Stomach smooth muscle (tissue), 2 donors: ENCODE data around the gene MEIS1.

Source experiments
- H3K27ac ChIP-seq: one replicate; pipeline ENCODE4 v1.7.0; 2013; ENCODE audit warnings: mild to moderate bottlenecking, low read length, inconsistent platforms
- H3K27me3 ChIP-seq, 2 donors: one replicate each; pipeline ENCODE4 v1.7.0; 2013; ENCODE audit warnings: low read length in 2 of 2; ENCODE audit not compliant: insufficient read depth in 2 of 2, control insufficient read depth in 1 of 2
- H3K36me3 ChIP-seq, 2 donors: one replicate each; pipeline ENCODE4 v1.7.0; 2013; ENCODE audit warnings: low read length in 2 of 2; ENCODE audit not compliant: control insufficient read depth in 2 of 2, insufficient read depth in 2 of 2
- H3K4me1 ChIP-seq: one replicate; pipeline ENCODE4 v1.7.0; 2013; ENCODE audit warnings: low read length; ENCODE audit not compliant: control insufficient read depth, insufficient read depth
- H3K4me3 ChIP-seq, 2 donors: one replicate each; pipeline ENCODE4 v1.7.0; 2013; ENCODE audit warnings: low read length in 2 of 2
- H3K9ac ChIP-seq, 2 donors: one replicate each; pipeline ENCODE4 v1.7.0; 2013; ENCODE audit warnings: low read length in 2 of 2, mild to moderate bottlenecking in 1 of 2
- H3K9me3 ChIP-seq, 2 donors: one replicate each; pipeline ENCODE4 v1.7.0; 2013; ENCODE audit warnings: low read length in 2 of 2; ENCODE audit not compliant: control insufficient read depth in 2 of 2
- donor health status: healthy.
- donor health status: Pancreatic carcinoma.

The MEIS1 gene

GRCh38 chr2:66495788-66496640 lies 61.1 kb downstream of the MEIS1 start:
- H3K4me3 ChIP-seq, result peak overlapping the region; percentile 20 to 47
- no peaks in the 10 kb centered on the region for H3K9me3 ChIP-seq
- H3K4me1 ChIP-seq, result peaks cover 55% of the 10 kb centered on the region
- peaks cover 8 to 16% of the 10 kb centered on the region in 2 donors for H3K36me3 ChIP-seq
- no peak overlapping the region for H3K9ac ChIP-seq
- H3K27ac ChIP-seq, result peak overlapping the region; percentile 58
- no peaks in the 10 kb centered on the region for H3K27me3 ChIP-seq

- Histone ChIP-seq H3K27ac (peak overlapping the region; percentile 58), H3K4me1 (peaks cover 50% of the 10 kb centered on the region), H3K27me3 (no peaks in the 10 kb centered on the region), H3K9ac (no peak overlapping the region), H3K4me3 (no peak overlapping the region), H3K36me3 (peaks cover 8 to 16% of the 10 kb centered on the region in 2 donors), H3K9me3 (no peaks in the 10 kb centered on the region)
Observed at GRCh38 chr2:66496670-66497420, 61.9 kb downstream of the MEIS1 start.

GRCh38 chr2:66497431-66498288 lies 62.7 kb downstream of the MEIS1 start:
- H3K9me3 ChIP-seq, result no peaks in the 10 kb centered on the region
- H3K27ac ChIP-seq, result no peak overlapping the region
- H3K4me1 ChIP-seq, result peaks cover 48% of the 10 kb centered on the region
- no peak overlapping the region for H3K4me3 ChIP-seq
- H3K36me3 ChIP-seq, result peaks cover 11% of the 10 kb centered on the region in 2 donors
- no peaks in the 10 kb centered on the region for H3K27me3 ChIP-seq
- H3K9ac ChIP-seq, result no peak overlapping the region

GRCh38 chr2:66498289-66498975 lies 63.5 kb downstream of the MEIS1 start:
- Histone ChIP-seq H3K27ac (no peak overlapping the region), H3K4me3 (peak overlapping the region in 1 of 2 donors; percentile 36), H3K9me3 (no peaks in the 10 kb centered on the region), H3K27me3 (no peaks in the 10 kb centered on the region), H3K36me3 (peaks cover 8 to 16% of the 10 kb centered on the region in 2 donors), H3K4me1 (peaks cover 48% of the 10 kb centered on the region), H3K9ac (no peak overlapping the region)

GRCh38 chr2:66501267-66501666 lies 66.3 kb downstream of the MEIS1 start:
- H3K9me3 ChIP-seq, result no peaks in the 10 kb centered on the region
- no peaks in the 10 kb centered on the region for H3K27me3 ChIP-seq
- no peak overlapping the region for H3K9ac ChIP-seq
- peaks cover 47% of the 10 kb centered on the region for H3K4me1 ChIP-seq
- H3K4me3 ChIP-seq, result no peak overlapping the region
- H3K27ac ChIP-seq, result no peak overlapping the region
- H3K36me3 ChIP-seq, result peaks cover 0 to 20% of the 10 kb centered on the region in 2 donors

GRCh38 chr2:66506265-66506664 lies 71.3 kb downstream of the MEIS1 start:
- Histone ChIP-seq H3K27me3 (no peaks in the 10 kb centered on the region), H3K27ac (peak overlapping the region; percentile 75), H3K36me3 (peaks cover 0 to 15% of the 10 kb centered on the region in 2 donors), H3K9me3 (no peaks in the 10 kb centered on the region), H3K4me1 (peaks cover 55% of the 10 kb centered on the region), H3K9ac (peak overlapping the region in 1 of 2 donors; percentile 12), H3K4me3 (peak overlapping the region in 1 of 2 donors; percentile 49)

- Histone ChIP-seq H3K4me1 (peaks cover 48% of the 10 kb centered on the region), H3K27ac (peak overlapping the region; percentile 75), H3K4me3 (peak overlapping the region; percentile 38 to 64), H3K36me3 (peaks cover 0 to 14% of the 10 kb centered on the region in 2 donors), H3K9me3 (no peaks in the 10 kb centered on the region), H3K27me3 (no peaks in the 10 kb centered on the region), H3K9ac (peak overlapping the region; percentile 40 to 47)
Observed at GRCh38 chr2:66507673-66508201, 72.8 kb downstream of the MEIS1 start.

- Histone ChIP-seq H3K36me3 (peaks cover 0 to 9% of the 10 kb centered on the region in 2 donors), H3K9ac (peak overlapping the region; percentile 40 to 55), H3K4me1 (peaks cover 46% of the 10 kb centered on the region), H3K9me3 (no peaks in the 10 kb centered on the region), H3K27ac (peak overlapping the region; percentile 75), H3K27me3 (no peaks in the 10 kb centered on the region), H3K4me3 (peak overlapping the region; percentile 38 to 64)
Observed at GRCh38 chr2:66508484-66509071, 73.7 kb downstream of the MEIS1 start.

GRCh38 chr2:66509326-66509811 lies 74.4 kb downstream of the MEIS1 start:
- Histone ChIP-seq H3K4me1 (peaks cover 43% of the 10 kb centered on the region), H3K27ac (peak overlapping the region; percentile 75)

More at GRCh38 chr2:66509326-66509811, 74.4 kb downstream of the MEIS1 start:
- H3K27me3 ChIP-seq, result no peaks in the 10 kb centered on the region
- peak overlapping the region in 1 of 2 donors; percentile 38 for H3K4me3 ChIP-seq
- no peaks in the 10 kb centered on the region for H3K9me3 ChIP-seq
- peak overlapping the region in 1 of 2 donors; percentile 40 for H3K9ac ChIP-seq
- H3K36me3 ChIP-seq, result peaks cover 0 to 6% of the 10 kb centered on the region in 2 donors
